Body of pancreas (tissue), 4 donors: Measurements from ENCODE around the gene CD6. TPM values are rescaled to one million over a fixed set of nuclear protein-coding genes. Genes with fewer than 3 reads are reported as not detected.

Source experiments
- ATAC-seq: fragments of 150-250 bp; one replicate; pipeline ENCODE4 v1.9.1; 2016
- DNase-seq, 4 donors: peaks; one replicate each; pipeline ENCODE4 v3.0.0-alpha.2; 2019
- H3K27ac ChIP-seq, 4 donors: fragments of 200-600 bp; sonication (generic); 1 replicate in 3 of 4; 2 replicates in 1 of 4; pipeline versions ENCODE4 v1.5.1 to v1.6.1; 2016 to 2019; ENCODE audit warnings: mild to moderate bottlenecking in 1 of 4, mixed read lengths in 1 of 4, moderate library complexity in 1 of 4
- H3K27me3 ChIP-seq, 2 donors: fragments of 200-600 bp; sonication (generic); one replicate each; pipeline ENCODE4 v1.6.0; 2016; ENCODE audit warnings: mild to moderate bottlenecking in 1 of 2
- H3K36me3 ChIP-seq, 2 donors: fragments of 200-600 bp; sonication (generic); replicated peaks in 1 of 2; 2 replicates each; pipeline ENCODE4 v1.5.1; 2016; ENCODE audit warnings: low read depth in 2 of 2; ENCODE audit not compliant: insufficient read depth in 1 of 2
- H3K4me1 ChIP-seq: fragments of 200-600 bp; sonication (generic); one replicate; pipeline ENCODE4 v1.6.0; 2016
- H3K4me3 ChIP-seq, 2 donors: fragments of 200-600 bp; sonication (generic); 1 replicate in 1 of 2; 2 replicates in 1 of 2; pipeline ENCODE4 v1.5.1; 2016 to 2019
- H3K9me3 ChIP-seq, 3 donors: fragments of 200-600 bp; sonication (generic); 1 replicate in 2 of 3; 2 replicates in 1 of 3; pipeline ENCODE4 v1.5.1; 2016
- CTCF ChIP-seq, 7 experiments: fragments of 450-650 bp in 4 of 7; fragments of 200-600 bp in 3 of 7; sonication (generic) in 3 of 7; IDR thresholded peaks; one replicate each; pipeline ENCODE4 v1.5.1; 2016 to 2019; ENCODE audit warnings: antibody characterized with exemption in 7 of 7
- POLR2A ChIP-seq, 3 donors: fragments of 450-650 bp; IDR thresholded peaks; one replicate each; pipeline ENCODE4 v1.6.1; 2016; ENCODE audit warnings: antibody characterized with exemption in 3 of 3, mild to moderate bottlenecking in 2 of 3
- WGBS, 2 donors: methylation state at CpG; one replicate each; pipeline ENCODE4 v1.1.5; 2017; 5-methylcytosine and 5-hydroxymethylcytosine counted together
- intact Hi-C: fragments of 100-400 bp; cut with DNase I; formaldehyde crosslinking; loops from one replicate; pipeline ENCODE4 v1.15.1; 2023
- total RNA-seq, 2 donors: library from RNA; depleted of rRNA; stranded (reverse); fragments of >200 nt; gene quantifications; one replicate each; pipeline ENCODE4 v1.1.0, GENCODE V29; 2016

CD6 gene
- total RNA-seq, 2 donors from 2014 or later: 1.0 to 3.3 TPM

GRCh38 chr11:61055776-61056175 lies 84.3 kb downstream of the CD6 start:
- Histone ChIP-seq H3K4me3 (no peak overlapping the region), H3K36me3 (no peaks in the 10 kb centered on the region), H3K27me3 (no peaks in the 10 kb centered on the region), H3K9me3 (no peaks in the 10 kb centered on the region), H3K27ac (no peak overlapping the region), H3K4me1 (no peaks in the 10 kb centered on the region)
- TF ChIP-seq POLR2A (IDR thresholded peaks at IDR 0.05) (no peak), CTCF (IDR thresholded peaks at IDR 0.05) (no peak)
- DNase-seq (no peak), ATAC-seq (no peak)
- WGBS, 2 donors: 90 to 95% methylated on average over 8 of the region's 8 CpGs
- intact Hi-C loops: no loop called here

GRCh38 chr11:61056571-61056970 lies 85.1 kb downstream of the CD6 start:
- ATAC-seq (no peak), DNase-seq (peak in 3 of 4 donors; percentile 24 to 54 (median 27))
- no peaks in the 10 kb centered on the region for H3K36me3 ChIP-seq
- H3K4me3 ChIP-seq: no peak overlapping the region
- no peak overlapping the region for H3K27ac ChIP-seq
- no peaks in the 10 kb centered on the region for H3K27me3 ChIP-seq
- intact Hi-C loops: no loop called here
- no peak for TF ChIP-seq POLR2A (IDR thresholded peaks at IDR 0.05)
- TF ChIP-seq CTCF (IDR thresholded peaks at IDR 0.05): no peak
- 67 to 72% methylated on average over 6 of the region's 6 CpGs for WGBS, 2 donors
- no peaks in the 10 kb centered on the region for H3K4me1 ChIP-seq
- no peaks in the 10 kb centered on the region for H3K9me3 ChIP-seq

- no peaks in the 10 kb centered on the region for H3K9me3 ChIP-seq
- 71 to 83% methylated on average over 6 to 7 of the region's 7 CpGs for WGBS, 2 donors
- H3K27ac ChIP-seq: no peak overlapping the region
- no peak overlapping the region for H3K4me3 ChIP-seq
- ATAC-seq (no peak), DNase-seq (no peak)
- no peaks in the 10 kb centered on the region for H3K27me3 ChIP-seq
- intact Hi-C loops: no loop called here
- no peaks in the 10 kb centered on the region for H3K4me1 ChIP-seq
- no peaks in the 10 kb centered on the region for H3K36me3 ChIP-seq
- TF ChIP-seq POLR2A (IDR thresholded peaks at IDR 0.05) (no peak), CTCF (IDR thresholded peaks at IDR 0.05) (no peak)
Measured at GRCh38 chr11:61056981-61057380, 85.5 kb downstream of the CD6 start.

- H3K4me1 ChIP-seq: no peaks in the 10 kb centered on the region
- H3K4me3 ChIP-seq: no peak overlapping the region
- TF ChIP-seq CTCF (IDR thresholded peaks at IDR 0.05) (no peak), POLR2A (IDR thresholded peaks at IDR 0.05) (no peak)
- no peak overlapping the region for H3K27ac ChIP-seq
- no peaks in the 10 kb centered on the region for H3K36me3 ChIP-seq
- no peaks in the 10 kb centered on the region for H3K27me3 ChIP-seq
- DNase-seq: no peak
- WGBS, 2 donors: 83 to 88% methylated on average over 12 of the region's 12 CpGs
- intact Hi-C loops: no loop called here
- H3K9me3 ChIP-seq: no peaks in the 10 kb centered on the region
- no peak for ATAC-seq
Measured at GRCh38 chr11:61057615-61058014, 86.1 kb downstream of the CD6 start.

GRCh38 chr11:61058583-61059259 lies 87.2 kb downstream of the CD6 start:
- DNase-seq (no peak), ATAC-seq (no peak)
- Histone ChIP-seq H3K4me3 (no peak overlapping the region), H3K27ac (no peak overlapping the region), H3K27me3 (no peaks in the 10 kb centered on the region), H3K4me1 (no peaks in the 10 kb centered on the region), H3K36me3 (no peaks in the 10 kb centered on the region), H3K9me3 (no peaks in the 10 kb centered on the region)
- WGBS, 2 donors: 78 to 83% methylated on average over 11 to 13 of the region's 14 CpGs
- intact Hi-C loops: no loop called here
- TF ChIP-seq POLR2A (IDR thresholded peaks at IDR 0.05): no peak
- no peak for TF ChIP-seq CTCF (IDR thresholded peaks at IDR 0.05)
